Measurements from ENCODE around the gene SEMA5B. TPM values are rescaled to one million over a fixed set of nuclear protein-coding genes. Genes with fewer than 3 reads are reported as not detected.

SEMA5B gene
- total RNA-seq, 1 donor from 2014 or later, result under 0.01 TPM

DNA sequence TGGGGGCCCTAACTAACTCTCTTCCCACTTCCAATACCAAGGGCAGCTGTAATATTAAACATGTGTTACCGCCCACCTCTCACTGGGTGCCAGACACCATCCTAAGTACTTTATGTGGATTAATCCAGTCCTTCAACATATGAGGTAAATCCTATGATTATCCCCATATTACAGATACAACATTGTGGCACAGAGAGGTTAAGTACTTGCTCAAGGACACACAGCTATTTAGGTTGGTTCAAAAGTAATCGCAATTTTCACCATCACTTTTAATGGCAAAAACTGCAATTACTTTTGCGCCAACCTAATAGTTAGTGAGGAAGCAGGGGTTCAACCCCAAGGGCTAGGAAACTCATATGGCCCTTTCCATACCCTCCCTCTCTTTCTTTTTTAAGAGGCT lies 100.8 kb downstream of the SEMA5B start:
- DNase-seq (ENCODE audit: low read depth in 2 of 2), result no peak

DNA sequence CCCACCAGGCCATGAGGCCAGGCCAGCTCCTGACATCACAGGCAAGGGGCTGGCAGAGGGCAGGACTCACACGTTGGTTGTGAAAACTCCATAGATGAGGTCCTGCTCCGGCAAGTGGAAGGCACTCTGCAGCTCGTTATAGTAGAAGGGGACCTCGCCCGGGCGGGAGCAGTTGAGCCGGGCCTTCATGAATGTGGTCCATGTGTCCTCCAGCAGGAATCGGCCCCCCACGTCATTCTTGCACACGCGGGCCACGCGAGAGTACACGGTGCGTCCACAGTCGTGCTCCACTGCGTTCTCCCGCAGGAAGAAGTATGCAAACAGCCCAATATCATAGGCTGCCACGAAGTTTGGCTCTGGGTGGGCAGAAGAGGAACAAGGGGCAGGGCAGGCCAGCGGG lies 101.2 kb downstream of the SEMA5B start:
- DNase-seq (ENCODE audit: low read depth in 2 of 2), result no peak

DNA sequence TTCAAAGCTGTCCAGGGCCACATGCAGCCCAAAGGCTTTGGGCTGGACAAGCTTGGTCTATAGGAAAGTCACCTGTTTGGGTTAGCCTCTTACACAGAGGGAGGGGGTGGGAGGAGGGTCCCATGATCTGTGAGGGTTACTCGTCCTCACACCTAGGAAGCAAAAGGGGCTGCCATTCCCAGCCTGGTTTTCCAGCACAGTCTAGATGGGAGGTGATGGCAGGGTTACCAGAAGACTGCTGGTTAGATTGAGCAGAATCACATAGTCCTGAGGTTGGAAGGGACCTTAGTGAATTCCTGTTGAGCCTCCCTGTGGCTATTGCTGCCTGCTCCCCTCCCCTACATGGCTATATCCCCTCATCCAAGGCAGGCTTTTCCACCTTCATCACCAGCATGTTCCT lies 101.8 kb downstream of the SEMA5B start:
- DNase-seq (ENCODE audit: low read depth in 2 of 2), result no peak

DNA sequence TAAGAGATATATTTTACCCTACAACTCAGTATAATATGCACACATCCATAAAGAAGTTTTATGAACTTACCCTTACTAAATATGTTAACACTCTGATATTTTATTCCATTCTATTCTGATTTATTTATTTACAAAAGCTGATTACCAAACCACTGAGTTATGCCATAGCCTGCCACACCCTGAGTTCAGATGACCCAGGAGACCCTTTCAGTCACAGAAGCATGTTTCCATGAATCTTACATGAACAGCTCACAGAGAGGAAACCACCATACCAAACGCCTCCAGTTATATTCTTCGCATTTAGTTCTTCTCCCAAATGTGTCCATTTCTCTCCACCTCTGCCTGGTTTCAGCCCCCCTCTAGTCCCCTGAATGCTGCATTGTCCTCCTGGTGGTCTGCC lies 103.5 kb downstream of the SEMA5B start:
- no peak for DNase-seq (ENCODE audit: low read depth in 2 of 2)

DNA sequence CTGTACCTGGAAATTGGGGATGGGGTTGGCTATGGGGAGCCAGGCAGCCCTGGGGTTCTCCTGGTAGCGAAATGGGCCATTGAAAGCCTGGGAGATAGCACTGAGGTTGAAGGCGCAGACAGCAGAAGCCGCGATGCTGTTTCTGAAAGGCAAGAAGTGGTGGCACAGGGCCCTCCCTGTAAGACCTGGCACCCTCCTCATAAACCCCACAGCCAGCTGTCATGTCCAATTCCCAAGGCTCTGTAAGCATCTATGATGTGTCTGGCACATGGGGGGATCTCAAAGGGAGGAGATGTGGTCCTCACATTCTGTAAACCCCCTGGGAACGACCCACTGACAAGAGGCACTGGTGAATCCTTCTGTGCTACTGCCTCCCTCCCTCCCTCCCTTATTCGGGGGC lies 104.0 kb downstream of the SEMA5B start:
- no peak for DNase-seq (ENCODE audit: low read depth in 2 of 2)

DNA sequence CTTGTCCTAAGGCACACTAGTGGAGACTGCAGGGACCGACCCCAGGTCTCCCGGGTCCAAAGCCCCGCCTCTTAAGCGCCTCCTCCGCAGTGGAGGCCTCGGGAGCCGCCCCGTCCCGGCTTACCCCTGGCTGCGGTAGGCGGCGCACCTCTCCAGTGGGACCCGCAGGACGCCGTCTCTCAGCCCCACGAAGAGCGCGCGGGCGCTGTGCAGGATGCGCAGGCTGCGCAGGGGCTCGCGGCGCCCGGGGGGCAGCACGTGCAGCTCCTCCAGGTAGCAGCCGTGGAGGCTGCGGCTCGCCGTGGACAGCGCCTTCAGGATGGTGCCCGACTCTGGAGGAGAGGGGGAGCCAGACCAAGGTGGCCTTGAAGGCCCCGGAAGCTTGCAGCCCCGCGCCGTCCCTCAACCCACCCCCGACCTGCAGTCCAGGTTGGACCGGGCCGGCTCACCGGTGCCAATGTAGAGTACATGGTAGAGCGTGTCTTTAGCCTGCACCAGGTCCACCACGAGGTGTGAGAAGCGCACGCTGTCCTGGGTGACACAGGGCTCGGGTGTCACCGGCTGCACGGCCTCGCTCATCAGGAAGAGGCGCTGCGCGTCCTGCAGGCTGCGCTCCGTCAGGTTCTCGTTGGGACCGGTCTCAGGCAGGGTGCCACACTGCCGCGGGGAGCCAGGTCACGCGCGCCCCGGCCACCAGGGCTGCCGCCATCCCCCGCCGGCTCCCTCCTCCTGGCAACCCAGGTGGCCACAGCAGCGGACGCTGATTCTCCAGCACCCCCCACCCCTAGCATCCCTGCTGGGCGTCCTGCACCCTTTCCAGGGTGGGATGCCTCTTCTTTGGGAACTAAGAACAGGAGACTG lies 105.5 kb downstream of the SEMA5B start:
- no peak for DNase-seq (ENCODE audit: low read depth in 2 of 2)

DNA sequence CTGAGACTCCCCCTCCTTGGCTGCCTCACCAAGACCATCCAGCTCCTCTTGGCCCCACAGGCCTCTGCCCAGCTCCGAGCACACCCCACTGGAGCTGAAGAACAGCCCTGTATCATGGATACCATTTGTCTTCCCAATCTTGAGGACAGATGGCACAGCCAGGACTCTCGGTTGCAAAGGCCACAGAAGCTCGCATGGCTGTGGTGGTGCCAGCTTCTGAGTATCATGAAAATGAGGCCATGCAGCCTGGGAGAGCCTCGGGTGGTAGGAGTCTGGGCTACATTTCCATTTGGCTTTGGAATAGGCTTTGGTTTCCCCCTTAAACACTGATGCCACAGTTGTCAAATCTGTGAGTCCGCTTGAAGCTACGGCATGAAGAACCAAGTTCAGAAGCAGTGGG lies 106.6 kb downstream of the SEMA5B start:
- no peak for DNase-seq (ENCODE audit: low read depth in 2 of 2)

DNA sequence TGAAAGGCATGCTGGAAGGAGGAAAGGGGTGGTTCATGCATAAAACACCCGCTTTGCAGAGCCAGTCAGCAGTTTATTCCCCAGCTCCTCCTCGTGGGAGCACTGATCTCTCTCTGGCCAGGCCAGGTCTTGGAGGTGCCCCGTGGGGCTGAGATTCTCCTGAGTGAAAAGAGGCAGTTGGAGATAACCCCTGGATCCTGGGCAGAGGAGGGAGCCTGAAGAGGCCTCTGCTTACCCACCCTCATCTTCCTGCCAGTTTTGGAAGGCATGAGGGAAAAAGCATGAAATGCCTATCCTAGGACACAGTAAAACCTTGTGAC lies 108.3 kb downstream of the SEMA5B start:
- no peak for DNase-seq (ENCODE audit: low read depth in 2 of 2)

DNA sequence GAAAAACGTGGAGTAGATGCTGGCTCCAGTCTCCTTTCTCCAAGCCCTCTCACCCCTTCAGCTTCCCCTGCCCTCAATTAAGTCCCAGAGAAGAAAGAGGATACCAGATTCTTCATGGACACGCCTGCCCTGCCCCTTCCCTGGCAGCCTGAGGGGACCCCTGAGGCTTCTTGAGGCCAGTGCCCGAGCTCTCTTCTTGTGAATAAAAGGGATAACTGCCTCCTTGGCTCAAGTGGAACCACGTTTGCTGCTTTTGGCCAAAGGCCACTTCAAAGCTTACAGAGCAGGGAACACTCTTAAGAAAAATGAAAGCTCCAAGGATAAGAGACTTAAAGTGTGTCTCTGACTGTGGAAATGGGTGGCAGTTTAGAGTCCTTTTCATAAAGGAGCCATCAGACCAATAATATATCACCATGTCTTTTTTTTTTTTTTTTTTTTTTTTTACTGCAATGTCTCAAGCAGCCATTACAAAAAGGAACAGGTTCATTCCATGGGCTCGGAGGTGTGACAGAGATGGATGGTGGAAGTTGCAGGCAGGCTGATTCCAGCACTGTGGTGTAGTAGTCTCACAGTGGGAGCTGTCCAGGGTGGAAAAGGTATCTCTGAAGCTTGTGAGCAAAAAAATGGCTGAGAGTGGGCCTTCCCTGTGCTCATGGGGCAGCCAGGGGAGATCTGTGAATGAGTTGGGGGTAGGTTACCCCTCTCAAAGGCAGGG lies 108.8 kb downstream of the SEMA5B start:
- DNase-seq (ENCODE audit: low read depth in 2 of 2), result peak; percentile 31 to 42

DNA sequence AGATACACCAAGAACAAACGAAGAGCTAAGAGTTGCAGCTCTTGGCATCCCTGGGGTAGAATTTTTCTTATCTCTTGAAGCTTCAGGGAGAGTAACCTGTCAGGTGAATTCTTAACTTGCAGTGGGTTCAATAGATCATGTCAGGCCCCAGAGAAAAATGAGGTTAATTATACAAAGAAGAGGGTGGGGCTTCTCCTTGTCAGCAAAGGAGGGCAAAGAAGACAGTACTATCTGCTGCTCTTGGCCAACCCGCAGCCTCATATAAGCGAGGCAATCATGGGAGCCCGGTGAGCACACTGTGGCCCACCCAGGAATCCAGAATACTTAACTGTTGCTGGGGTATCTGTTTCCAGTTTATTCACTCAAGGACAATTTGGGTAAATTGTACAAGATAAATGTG lies 110.2 kb downstream of the SEMA5B start:
- no peak for DNase-seq (ENCODE audit: low read depth in 2 of 2)

DNA sequence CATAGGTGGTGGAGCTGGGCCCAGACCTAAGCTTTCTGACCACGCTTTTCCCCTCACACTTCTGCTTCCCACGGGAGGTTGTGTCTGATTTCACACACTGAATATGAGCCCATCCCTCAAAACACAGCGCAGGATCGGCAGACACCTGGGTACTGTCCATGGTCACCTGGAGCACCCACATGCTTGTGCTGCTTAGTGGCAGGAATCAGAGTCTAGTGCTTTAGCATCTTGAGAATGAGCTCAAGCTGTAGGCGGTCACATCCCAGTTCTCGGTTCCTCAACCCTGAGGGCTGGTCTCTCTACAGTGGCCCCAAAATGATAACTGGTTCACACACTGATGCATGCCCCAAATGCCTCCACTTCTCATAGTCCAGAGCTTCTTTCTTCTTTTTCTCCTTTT lies 111.0 kb downstream of the SEMA5B start:
- no peak for DNase-seq (ENCODE audit: low read depth in 2 of 2)

DNA sequence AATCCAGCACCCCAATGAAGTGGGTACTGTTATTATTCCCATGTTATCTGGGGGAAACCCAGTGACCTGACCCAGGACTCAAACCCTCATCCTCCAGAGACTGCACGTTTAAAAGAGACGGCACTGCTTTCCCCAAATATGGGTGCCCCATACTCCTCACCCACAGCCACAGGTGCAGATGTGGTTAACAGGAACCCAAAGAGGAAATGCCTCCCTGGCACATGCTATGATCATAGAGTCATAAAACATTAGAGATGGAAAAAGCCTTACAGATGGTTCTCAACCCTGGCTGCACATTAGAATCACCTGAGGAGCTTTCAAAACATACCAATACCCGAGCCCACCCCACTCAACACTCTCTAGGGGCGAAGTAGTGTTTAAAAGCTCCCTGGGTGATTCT lies 111.5 kb downstream of the SEMA5B start:
- no peak for DNase-seq (ENCODE audit: low read depth in 2 of 2)

DNA sequence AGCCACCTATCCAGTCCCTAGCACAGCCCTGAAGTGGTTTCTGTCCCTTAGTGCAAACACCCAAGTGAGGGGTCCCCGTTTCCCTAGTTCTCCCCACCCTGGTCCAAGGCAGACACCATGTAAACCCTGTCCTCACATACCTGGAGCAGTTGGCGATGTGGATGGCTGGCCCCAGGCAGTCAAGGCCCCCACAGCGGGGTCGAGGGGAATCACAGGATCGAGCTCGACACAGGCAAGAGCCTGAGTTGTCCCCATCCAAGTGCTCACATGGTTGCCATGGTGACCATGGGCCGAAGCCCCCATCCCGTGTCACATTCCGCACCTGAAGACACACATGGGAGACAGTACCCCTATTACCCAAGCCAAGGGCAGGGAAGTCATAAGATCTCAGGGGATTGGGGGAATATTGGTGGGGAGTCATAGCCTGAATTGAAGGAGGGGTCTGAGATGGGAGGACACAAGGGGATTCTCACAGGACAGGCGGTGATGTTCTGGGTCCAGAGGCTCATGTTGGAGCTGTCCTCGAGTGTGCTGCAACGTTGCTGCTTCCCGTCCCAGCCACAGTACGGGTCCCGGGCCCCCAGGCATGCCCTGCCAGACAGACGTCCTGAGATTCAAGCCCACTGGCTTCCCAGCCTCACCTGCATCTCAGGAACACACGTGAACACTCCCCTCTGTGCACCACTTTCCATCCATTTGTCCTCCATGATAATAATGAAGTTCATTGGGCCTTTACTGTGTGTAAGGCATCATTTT lies 112.1 kb downstream of the SEMA5B start:
- DNase-seq (ENCODE audit: low read depth in 2 of 2), result no peak

DNA sequence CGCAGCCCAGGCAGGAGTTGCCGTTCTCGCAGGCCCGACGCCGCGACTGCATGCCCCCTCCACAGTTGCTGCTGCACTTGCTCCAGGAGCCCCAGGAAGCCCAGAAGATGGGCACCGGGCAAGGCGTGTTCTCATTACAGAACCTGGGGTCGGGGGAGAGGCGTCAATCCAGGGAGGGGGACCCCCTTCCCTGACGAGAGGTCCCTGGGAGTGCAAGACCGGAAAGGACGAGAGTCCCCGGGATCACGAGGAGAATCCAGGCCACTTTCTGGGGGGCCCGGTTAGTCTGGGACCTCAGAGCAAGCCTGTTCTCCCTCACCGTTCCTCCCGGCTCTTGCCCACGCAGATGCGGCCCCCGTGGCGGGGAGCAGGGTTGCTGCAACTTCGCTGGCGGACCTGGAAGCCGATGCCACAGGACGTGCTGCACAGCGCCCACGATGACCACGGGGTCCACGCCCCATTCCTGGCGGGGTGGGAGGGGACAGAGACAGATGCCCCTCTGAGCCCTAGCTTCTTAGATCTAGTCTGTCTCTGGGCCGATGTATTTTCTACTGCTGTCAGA lies 113.9 kb downstream of the SEMA5B start:
- no peak for DNase-seq (ENCODE audit: low read depth in 2 of 2)

DNA sequence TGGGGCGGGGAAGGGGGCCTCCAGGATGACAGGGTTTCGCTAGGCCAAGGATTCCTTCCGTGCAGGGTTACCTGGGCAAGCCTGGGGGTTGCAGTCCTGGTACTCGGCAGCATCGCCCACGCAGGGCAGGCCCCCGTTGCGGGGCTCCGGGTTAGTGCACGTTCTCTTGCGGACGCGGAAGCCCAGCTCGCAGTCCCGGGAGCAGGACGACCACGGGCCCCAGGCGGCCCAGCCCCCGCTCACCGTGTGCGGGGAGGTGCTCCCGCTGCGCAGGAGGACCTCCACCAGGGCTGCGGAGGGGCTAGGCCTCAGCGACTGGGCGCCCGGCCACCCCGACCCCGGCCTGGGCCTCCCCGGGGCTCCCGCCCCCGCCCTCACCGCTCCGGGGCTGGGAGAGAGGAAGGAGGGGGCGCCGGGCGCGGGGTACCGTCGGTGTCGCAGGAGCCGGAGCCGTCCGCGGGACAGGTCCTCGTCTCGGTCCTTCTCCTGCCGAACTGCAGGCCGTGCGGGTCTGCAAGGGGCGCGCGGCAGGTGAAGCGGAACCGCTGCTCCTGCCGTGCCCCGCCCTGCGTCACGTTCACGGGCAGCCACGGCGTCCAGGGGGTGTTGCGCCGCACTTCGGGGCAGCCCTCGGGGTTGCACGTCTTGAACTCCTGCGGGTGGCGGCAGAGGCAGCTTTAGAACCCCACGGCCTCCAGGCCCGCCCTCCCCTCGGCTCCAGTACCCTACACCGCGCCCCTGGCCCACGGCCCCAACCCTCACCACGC lies 114.6 kb downstream of the SEMA5B start:
- no peak for DNase-seq (ENCODE audit: low read depth in 2 of 2)

DNA sequence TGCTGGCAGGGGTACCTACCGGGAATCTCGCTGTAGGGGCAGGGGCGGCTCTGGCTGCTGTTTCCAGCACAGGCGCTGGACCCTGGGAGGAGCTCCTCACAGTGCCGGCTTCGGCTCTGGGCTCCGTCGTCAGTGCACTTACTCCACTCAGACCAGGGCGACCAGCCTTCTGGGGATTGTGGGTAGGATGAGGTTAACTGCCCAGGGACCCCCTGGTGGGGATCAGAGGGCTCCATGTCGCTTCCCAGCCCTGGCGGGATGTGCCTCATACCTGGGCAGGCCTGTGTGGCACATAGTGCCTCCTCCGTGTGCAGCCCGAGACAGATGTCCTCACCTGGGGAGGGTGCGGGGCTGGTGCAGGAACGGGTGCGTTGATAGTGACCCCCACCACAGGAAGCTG lies 115.7 kb downstream of the SEMA5B start:
- DNase-seq (ENCODE audit: low read depth in 2 of 2), result no peak

DNA sequence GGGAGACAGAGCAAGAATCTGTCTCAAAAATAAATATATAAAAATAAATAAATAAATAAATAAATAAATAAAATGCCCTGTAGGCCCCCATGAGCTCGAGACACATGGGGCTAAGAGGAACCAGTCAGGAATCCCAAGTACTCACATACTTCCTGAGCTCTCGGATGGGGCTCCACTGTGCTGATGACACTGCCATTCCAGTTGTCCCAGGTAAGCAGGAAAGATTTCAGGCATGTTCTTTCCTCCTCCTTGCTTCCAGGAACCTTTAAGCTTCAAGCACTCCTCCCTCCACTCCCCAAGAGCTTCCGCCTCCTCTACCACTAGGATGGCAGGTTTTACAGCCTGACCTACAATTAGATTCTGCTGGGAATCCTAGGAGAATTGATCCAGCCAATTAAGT lies 119.3 kb downstream of the SEMA5B start:
- no peak for DNase-seq (ENCODE audit: low read depth in 2 of 2)

DNA sequence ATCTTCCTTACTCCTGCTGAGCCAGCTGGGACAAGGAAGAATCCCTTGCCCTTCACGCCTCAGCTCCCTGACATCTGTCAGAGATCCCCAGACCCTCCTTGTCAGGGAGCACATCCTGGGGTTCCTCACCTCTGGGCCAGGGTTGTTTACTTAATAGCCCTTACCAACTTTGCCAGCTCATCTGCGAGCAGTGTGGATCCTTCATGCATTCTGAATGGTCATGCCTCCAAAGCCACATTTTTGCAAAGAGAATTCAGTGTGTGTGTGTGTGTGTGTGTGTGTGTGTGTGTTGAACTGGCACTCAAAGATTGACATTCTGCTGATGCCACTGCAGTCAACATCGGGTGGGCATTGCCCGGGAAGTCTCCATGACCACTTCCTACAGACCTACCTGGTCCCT lies 120.1 kb downstream of the SEMA5B start:
- DNase-seq (ENCODE audit: low read depth in 2 of 2), result no peak

DNA sequence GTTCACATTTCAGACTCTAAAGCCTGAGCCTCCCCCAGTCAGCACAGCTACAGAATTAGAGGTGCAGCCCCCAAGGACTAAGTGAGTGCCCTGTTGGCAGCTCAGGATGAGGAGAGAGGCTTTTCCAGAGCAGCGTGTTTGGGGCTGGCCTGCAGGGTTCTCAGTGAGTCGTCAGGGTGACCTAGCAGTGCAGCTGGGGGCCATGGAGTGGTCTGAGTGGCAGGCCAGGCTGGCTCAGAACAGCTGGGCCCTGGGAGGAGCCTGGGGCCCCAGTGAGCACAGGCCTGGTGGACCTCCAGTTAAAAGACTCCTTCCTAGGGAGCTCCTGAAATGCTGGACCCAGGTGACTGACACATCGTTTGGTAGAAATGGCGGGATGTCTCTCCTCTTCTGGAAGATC lies 124.4 kb downstream of the SEMA5B start:
- no peak for DNase-seq (ENCODE audit: low read depth in 2 of 2)

DNA sequence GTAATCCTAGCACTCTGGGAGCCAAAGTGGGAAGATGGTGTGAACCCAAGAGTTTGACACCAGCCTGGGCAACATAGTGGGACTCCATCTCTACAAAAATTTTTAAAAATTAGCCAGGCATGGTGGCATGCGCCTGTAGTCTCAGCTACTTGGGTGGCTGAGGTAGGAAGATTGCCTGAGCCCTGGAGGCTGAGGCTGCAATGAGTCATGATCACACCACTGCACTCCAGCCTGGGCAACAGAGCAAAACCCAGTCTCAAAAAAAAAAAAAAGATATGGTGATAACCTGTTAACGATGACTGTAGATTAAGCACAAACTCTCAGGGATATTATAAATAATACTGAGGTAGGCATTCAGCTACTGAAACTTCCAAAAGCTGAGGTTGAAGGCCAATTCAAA lies 125.2 kb downstream of the SEMA5B start:
- DNase-seq (ENCODE audit: low read depth in 2 of 2), result no peak

DNA sequence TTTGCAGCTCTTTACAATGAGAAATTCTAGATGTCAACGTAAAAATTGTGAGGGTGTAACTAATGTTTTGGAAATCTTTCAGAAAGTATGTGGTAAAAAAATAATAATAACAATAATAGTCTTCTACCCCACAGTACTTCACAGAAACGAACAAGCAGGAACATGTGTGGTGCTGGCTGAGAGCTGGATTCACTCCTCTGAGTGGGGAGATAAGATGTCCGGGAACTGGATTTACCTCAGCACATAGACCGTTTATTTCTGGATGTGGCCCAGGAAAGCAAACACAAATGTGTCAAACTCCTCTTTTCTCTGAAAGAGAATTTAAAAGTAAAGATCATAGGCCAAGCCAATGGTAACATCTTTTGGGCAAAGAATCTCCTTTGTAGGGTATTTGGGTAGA lies 129.3 kb downstream of the SEMA5B start:
- DNase-seq (ENCODE audit: low read depth in 2 of 2), result no peak

Measured in lung microvascular endothelial cell (primary cell).